C4-2B (cell line): ENCODE results near the gene MKKS.

Experiments
- H3K27ac ChIP-seq: fragments of 450-650 bp; 2 replicates; pipeline ENCODE4 v1.5.1; 2017
- CTCF ChIP-seq: fragments of 450-650 bp; conservative IDR thresholded peaks from 2 replicates; pipeline ENCODE4 v1.5.1; 2017; ENCODE audit warnings: mild to moderate bottlenecking
- ZFX ChIP-seq: fragments of 450-650 bp; IDR thresholded peaks from 2 replicates; pipeline ENCODE4 v1.6.1; 2017

Gene MKKS

GRCh38 chr20:10356628-10357027 lies 77.4 kb downstream of the MKKS start:
- TF ChIP-seq ZFX (no peak), CTCF (no peak)
- H3K27ac ChIP-seq, result no peak overlapping the region

- H3K27ac ChIP-seq, result no peak overlapping the region
- TF ChIP-seq CTCF, result no peak
- TF ChIP-seq ZFX, result no peak
Observed at GRCh38 chr20:10352934-10353824, 80.8 kb downstream of the MKKS start.
